GM12891 (cell line): ENCODE measurements around the gene WFIKKN1.

Source experiments
- DNase-seq: peaks from one replicate; pipeline ENCODE4 v3.0.0; 2011; ENCODE audit warnings: low spot score; ENCODE audit not compliant: insufficient read length
- FAIRE-seq: peaks from 2 replicates; lab custom pipeline; 2011; peaks lifted over from hg19 to GRCh38; lab: Jason Lieb, UNC
- PAX5 ChIP-seq: IDR thresholded peaks from 2 replicates; pipeline ENCODE4 v1.6.1; 2011; ENCODE audit warnings: low read length, moderate library complexity, mild to moderate bottlenecking; ENCODE audit not compliant: insufficient read depth, severe bottlenecking
- POLR2A ChIP-seq: IDR thresholded peaks from 2 replicates; pipeline ENCODE4 v1.6.1; 2011; ENCODE audit warnings: low read depth, low read length, control low read depth
- POLR2AphosphoS5 ChIP-seq: IDR thresholded peaks from 2 replicates; pipeline ENCODE4 v1.6.1; 2011; ENCODE audit warnings: low read depth, low read length, control low read depth
- POU2F2 ChIP-seq: IDR thresholded peaks from 2 replicates; pipeline ENCODE4 v1.6.1; 2011; ENCODE audit warnings: low read depth, mild to moderate bottlenecking, control low read depth, low read length, moderate library complexity
- SPI1 ChIP-seq: IDR thresholded peaks from 2 replicates; pipeline ENCODE4 v1.6.1; 2011; ENCODE audit warnings: low read depth, low read length, control low read depth
- TAF1 ChIP-seq: IDR thresholded peaks from 2 replicates; pipeline ENCODE4 v1.6.1; 2011; ENCODE audit warnings: low read depth, low read length, control low read depth

The WFIKKN1 gene

DNA sequence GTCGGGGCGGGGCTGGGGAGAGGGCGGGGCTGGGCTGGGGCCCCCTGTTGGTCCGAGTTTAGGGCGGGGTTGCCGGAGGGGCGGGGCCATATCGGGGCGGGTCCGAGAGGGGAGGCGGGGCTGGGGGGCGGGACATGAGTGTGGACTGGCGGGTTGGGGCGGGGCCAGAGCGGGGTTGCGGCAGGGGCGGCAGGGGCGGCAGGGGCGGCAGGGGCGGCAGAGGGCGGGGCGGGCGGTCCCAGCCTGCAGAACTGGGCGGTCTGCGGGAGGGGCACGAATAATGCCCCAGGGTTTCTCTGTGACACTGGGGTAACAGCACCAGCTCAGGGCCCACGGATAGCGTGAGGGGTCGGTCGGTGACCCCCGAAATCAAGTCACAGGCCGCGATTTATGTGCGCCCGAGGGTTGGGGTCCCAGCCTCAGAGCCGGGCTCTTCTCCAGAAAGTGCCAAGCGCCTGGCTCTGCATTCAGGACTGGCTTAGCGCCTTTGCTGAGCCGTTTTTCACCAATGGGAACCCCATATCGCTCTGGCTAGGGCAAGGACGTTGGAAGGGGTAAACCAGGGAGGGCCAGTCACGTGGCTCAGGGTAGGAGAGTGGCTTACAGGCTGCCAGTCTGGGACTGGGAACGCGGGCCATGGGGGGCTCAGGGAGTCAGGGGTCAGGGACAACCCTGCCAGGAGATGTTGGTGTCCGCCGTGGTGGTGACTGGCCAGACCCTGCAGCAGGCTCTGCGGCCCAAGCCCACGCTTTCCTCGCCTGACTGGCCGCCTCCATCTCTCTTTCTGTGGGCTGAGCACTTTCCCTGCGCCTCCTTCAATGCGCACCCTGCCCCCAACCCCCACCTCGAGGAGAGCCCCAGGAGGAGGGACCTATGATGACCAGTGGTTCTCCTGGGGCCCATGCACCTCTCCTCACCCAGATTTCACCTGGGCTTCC lies 6.6 kb downstream of the WFIKKN1 start:
- TF ChIP-seq POLR2AphosphoS5 = no peak
- no peak for TF ChIP-seq SPI1
- no peak for TF ChIP-seq TAF1
- TF ChIP-seq POU2F2 = no peak
- no peak for TF ChIP-seq POLR2A
- TF ChIP-seq PAX5 = no peak
- FAIRE-seq (peak; percentile 51), DNase-seq (peak; percentile 99)

DNA sequence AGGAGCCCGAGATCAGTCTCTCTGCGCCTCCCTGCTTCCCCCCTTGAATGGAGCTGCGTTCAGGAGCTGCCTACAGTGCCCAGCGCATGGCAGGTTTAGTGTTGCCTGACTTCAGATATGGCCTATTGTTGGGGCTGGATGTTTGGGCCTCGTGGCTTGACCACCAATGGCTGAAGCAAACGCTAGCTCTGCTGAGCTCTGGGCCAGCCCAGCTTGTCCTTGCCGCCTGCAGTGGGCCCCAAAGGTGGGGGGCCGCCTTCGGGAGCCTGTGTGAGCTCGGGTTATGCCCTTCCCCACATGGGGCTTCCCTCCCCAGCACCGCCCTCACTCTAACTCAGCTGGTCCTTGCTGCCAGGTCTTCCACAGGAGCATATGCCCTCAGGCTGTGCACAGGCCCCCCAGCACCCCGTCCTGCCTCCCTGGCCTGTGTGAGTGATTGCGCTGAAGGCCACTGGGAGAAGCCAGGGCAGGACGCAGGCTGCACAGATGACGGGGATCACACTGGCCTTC lies 7.3 kb downstream of the WFIKKN1 start:
- TF ChIP-seq POLR2A = no peak
- TF ChIP-seq TAF1 = no peak
- TF ChIP-seq SPI1 = no peak
- TF ChIP-seq POLR2AphosphoS5 = no peak
- no peak for TF ChIP-seq POU2F2
- no peak for TF ChIP-seq PAX5
- no peak for FAIRE-seq
- DNase-seq = no peak

DNA sequence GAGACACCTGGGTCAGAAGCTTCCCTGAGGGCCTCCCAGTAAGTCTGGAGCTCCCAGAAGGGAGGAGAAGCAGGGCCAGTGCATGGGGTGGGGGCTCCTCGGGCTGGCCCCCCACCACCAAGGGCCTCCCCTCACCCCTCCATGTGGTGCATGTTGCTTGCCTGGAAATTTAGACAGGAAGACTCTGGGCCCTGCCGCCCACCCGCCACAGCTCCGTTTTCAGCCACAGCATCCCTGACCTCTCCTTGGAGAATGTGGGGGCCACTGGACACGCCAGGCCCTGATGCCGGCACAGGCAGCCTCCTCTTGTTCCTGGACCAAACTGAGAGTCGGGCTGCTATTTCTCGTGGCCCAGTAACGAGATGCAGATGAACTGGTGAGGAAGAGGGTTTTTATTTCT lies 8.1 kb downstream of the WFIKKN1 start:
- FAIRE-seq (no peak), DNase-seq (no peak)
- no peak for TF ChIP-seq SPI1
- no peak for TF ChIP-seq POLR2A
- no peak for TF ChIP-seq POU2F2
- TF ChIP-seq PAX5 = no peak
- no peak for TF ChIP-seq TAF1
- no peak for TF ChIP-seq POLR2AphosphoS5

DNA sequence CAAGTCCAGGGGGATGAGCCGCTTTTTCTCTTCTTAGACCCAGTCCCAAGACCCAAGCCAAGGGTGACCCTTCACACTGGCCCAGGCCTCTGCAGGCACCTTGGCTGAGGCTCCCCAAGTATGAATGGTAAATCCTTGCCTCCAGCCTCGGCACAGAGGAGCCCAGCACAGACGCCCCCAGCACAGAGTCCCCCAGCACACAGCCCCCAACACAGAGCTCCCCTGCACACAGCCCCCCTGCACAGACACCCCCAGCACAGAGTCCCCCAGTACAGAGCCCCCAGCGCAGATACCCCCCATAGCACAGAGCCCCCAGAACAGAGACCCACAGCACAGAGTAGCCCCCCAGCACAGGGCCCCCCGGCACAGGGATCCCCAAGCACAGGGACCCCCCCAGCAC lies 9.8 kb downstream of the WFIKKN1 start:
- FAIRE-seq (no peak), DNase-seq (no peak)
- no peak for TF ChIP-seq POLR2A
- TF ChIP-seq SPI1 = no peak
- no peak for TF ChIP-seq PAX5
- no peak for TF ChIP-seq TAF1
- no peak for TF ChIP-seq POU2F2
- TF ChIP-seq POLR2AphosphoS5 = no peak

DNA sequence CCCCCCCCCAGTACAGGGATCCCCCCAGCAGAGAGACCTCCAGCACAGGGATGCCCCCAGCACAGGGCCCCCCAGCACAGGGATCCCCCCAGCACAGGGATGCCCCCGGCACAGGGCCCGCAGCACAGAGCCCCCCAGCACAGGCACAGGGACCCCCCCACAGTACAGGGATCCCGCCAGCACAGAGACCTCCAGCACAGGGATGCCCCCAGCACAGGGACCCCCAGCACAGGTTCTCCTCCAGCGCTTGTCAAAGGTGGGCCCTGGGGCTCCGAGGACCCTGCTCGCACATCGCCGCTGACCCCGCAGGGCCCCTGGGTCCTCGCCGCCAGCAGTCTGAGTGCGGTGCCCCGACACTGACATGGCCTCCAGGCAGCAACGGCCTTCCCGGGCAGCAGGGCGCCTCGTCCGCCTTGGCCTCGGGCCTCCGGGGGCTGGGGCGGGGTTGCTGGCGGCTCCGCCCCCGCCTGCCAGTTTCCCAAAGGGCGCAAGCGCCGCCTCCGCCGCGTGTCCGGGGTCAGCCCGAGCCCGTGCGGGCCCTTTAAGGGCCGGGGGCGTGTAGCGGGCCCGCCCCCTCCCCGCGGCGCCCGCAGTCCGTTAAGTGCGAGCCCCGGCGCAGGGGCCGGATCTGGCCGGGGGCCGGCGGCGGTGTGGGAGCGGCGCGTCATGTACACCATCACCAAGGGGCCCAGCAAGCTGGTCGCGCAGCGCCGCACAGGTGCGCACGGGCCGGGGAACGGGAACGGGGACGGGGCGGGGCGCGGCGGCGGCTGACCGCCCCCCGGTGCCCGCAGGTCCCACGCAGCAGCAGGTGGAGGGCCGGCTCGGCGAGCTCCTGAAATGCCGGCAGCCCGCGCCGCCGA lies 10.8 kb downstream of the WFIKKN1 start, which contains the start of gene MCRIP2:
TSS of gene MCRIP2 (plus strand) at position 503 of the 863 bp plus-strand sequence. CDS start at position 667, 164 bp downstream.
- TF ChIP-seq SPI1 (no peak), POLR2A (peak; percentile 20; the same call in 1 of the 2 replicates), POU2F2 (no peak)
- peak; percentile 97 for FAIRE-seq
- DNase-seq = peak; percentile 91

DNA sequence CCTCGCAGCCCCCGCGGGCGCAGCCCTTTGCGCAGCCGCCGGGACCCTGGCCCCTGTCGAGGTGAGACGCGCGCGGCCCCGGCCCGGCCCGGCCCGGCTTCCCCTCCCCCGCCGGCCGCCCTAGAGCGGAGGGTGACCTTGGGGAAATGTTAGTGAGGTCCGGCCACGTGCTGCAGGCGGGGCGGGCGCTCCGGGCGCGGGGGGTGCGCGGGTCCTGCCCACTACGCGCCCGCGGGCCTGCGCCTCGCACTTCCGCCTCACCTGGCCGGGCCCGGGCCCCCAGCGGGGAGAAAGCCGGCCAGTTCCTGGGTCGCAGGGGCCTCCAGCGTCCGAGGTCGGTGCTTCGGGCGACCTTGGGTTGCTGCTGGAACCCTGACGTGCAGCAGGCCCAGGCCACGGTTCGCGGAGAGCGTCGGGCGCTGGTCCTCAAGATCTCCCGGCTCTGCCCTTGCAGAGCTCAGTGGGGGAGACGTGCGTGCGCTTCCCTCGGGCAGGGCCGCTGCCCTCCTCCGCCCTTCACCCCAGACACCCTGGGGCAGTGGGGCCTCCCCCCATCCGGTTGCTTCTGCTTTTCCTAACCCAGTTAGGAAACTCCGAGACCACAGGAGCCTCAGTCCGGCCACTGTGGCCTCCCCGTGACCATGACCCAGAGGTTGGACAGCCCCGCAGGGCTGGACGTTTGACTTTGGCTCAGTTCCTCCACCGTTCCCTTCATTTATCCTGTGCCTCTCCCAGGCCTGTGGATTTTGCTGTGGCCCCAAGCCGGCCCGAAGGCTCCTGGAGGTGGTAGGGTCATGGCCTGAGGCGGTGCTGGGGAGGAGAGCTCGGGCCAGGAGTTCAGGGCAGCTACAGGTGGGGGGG lies 11.6 kb downstream of the WFIKKN1 start:
- DNase-seq (peak; percentile 67), FAIRE-seq (peak; percentile 90)
- peak; percentile 20; the same call in 1 of the 2 replicates for TF ChIP-seq SPI1
- TF ChIP-seq PAX5 = no peak
- no peak for TF ChIP-seq POLR2A

DNA sequence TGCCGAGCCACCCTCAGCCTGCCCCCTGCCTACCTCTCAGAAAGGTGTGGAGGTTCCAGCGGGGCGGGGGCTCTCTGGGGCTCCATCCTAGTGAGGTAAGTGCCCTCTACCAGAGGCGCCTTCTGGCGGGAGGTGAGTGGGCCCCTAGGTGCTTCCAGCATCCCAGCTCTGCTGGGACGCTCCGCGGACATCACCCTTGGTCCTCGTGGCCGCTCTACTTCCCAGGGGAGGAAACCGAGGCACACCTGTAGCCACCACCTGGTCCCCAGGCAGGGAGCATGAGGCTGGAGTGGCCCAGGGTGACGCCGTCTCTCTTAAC lies 12.2 kb downstream of the WFIKKN1 start:
- TF ChIP-seq SPI1 (no peak), PAX5 (no peak), POLR2AphosphoS5 (no peak), POLR2A (no peak), POU2F2 (no peak), TAF1 (no peak)
- DNase-seq (no peak), FAIRE-seq (no peak)

DNA sequence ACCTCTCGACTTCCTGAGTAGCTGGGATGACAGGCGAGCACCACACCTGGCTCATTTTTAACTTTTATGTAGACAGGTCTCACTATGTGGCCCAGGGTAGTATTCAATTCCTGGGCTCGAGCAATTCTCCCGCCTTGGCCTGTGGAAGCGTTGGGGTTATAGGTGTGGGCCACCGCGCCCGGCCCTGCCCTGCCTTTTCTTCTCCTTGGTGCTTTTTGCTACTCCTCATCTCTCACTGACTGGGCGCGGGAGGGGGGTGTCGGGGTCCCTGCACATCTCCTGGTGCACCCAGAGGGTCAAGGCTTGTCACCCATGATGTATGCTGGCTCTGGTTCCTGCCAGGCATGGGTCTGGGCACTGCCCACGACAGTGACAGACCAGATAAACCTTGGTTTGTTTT lies 13.8 kb downstream of the WFIKKN1 start:
- no peak for TF ChIP-seq POU2F2
- DNase-seq (no peak), FAIRE-seq (no peak)
